ENCODE data around the gene LIPI.
"Not testable (repeated sequence)": the region's sequence is repeated elsewhere in the genome, so short reads cannot be mapped to it uniquely, and the experiment has no call there.

The LIPI gene

DNA sequence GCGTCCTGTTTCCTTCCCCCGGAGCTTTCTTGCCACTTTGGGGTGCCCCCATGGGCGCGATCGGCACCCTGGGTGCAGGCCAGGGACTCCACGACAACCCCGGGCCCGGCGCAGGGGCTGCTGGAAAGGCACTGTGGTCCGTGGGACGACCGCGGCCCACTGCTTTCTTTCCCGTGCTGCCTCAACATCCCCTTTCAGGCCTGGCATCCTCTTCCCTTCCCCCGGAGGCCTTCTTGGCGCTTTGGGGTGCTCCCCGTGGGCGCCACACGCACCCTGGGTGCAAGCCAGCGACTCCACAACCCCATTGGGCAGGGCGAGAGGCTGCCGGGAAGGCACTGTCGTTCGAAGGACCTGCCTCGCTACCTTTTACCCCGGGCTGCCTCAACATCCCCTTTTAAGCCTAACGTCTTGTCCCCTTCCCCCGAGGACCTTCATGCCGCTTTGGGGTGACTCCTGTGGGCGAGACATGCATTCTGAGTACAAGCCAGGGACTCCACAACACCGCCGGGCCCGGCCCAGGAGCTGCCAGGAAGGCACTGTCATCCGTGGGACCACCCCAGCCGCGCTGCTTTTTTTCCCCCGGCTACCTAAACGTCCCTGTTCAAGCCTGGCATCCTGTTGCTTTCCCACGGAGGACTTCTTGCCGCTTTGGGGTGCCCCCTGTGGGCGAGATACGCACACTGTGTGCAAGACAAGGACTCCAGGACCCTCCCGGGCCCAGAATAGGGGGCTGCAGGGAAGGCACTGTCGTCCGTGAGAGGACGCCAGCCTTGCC is 137.8 kb downstream of the LIPI start:
- DNase-seq, result no peak

DNA sequence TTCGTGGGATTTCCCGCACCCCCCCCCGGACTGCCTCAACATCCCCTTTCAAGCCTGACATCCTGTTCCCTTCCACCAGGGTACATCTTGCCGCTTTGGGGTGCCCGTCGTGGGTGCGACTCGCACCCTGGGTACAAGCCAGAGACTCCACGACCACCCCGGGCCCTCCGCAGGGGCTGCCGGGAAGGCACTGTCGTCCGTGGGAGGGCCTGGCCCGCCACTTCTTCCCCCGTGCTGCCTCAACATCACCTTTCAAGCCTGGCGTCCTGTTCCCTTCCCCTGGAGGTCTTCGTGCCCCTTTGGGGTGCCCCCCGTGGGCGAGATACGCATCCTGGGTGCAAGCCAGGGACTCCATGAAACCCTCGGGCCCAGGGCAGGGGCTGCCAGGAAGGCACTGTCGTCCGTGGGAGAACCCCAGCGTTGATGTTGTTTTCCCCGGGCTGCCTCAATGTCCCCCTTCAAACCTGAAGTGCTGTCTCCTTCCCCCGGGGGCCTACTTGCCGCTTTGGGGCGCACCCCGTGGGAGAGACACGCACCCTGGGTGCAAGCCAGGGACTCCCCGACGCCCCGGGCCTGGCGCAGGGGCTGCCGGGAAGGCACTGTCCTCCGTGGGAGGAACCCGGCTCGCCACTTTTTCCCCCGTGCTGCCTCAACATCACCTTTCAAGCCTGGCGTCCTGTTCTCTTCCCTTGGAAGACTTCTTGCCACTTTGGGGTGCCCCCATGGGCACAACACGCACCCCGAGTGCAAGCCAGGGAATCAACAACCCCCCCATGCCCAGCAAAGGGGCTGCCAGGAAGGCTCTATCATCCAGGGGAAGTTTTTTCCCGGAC is 138.6 kb downstream of the LIPI start:
- no peak for DNase-seq

GRCh38 chr21:14070968-14071367 is 139.8 kb downstream of the LIPI start:
- no peak for DNase-seq

DNA sequence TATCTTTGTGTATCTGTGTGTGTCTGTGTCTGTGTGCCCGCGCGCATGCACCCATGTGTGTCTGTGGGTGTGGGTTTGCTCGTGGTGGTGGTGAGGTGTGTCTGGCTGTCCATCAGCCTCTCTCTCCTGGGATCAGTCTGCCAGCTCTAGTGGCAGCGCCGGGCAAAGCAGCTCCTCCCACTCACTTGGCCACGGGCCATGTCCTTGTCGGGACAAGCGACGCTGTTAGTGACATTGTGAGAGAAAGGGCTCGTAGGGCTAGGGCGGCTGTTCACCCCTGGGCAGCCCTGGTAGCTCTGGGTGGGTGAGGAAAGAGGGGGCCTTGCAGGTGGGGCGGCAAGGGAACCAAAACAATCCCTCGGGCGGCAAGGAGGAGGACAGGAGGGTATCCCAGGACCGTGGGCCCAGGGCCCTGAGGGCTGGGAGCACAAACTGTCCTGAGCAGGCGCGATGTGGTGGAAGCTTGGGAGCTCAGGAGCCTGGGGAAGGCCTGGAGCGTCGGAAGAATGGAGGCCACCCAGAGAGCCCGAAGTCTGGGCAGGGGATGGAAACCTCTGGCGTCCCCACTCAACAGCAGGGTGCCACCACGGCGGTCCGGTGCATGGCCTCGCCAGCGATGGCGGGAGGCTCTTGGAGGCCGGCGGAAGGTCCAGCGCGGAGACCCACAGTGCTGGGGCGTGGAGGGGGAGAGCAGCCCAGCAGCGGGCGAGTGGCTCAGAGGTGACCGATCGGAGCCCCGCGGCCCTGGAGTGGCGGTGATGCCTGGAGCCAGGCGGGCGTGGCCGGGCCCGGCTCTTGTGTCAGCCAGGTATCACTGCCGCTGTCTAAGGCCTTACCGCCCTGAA is 140.5 kb downstream of the LIPI start:
- DNase-seq, result no peak

DNA sequence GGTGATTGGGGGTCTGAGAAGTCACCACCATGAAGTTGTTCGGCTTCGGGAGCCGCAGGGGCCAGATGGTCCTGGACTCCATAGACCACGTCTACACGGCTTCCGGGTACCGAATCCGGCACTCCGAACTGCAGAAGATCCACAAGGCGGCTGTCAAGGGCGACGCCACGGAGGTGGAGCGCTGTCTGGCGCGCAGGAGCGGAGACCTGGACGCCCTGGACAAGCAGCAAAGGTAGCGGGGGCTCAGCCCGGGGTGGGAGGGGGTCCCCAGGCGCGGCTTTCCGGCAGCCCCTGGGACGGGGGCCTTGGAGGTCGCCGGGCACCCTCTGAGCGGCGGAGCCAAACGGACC is 146.5 kb downstream of the LIPI start:
- no peak for DNase-seq

DNA sequence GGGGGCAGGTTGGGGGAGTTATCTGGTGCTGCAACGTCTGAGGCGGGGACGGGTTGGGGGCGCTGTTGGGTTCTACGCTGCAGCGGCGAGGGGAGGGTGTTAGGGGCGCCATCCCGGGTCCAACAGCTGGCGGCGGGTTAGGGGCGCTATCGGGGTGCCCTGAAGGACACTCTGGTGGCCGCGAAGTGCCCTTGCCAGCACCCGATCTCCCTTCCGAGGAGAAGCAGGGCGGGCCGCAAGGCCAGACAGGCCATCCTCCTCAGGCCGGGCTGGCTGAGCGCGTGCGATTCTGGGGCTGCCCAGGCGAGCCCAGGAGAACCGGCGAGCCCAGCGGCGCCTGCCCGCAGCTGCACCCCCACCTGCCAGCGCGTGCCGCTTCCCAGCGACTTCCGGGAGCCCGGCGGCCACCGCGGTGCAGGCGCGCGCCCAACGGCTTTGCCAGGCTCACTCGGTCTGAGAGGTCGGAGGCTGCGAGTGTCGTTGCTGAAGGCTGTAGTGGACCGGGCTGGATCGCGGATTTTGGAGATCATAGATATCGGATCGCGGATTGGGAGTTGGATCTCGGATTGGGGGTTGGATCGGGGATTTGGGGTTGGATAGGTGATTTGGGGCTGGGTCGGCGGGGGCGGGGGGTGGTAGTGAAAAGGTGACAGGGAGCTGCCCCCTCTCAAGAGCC is 147.0 kb downstream of the LIPI start:
- DNase-seq, result not testable (repeated sequence)

DNA sequence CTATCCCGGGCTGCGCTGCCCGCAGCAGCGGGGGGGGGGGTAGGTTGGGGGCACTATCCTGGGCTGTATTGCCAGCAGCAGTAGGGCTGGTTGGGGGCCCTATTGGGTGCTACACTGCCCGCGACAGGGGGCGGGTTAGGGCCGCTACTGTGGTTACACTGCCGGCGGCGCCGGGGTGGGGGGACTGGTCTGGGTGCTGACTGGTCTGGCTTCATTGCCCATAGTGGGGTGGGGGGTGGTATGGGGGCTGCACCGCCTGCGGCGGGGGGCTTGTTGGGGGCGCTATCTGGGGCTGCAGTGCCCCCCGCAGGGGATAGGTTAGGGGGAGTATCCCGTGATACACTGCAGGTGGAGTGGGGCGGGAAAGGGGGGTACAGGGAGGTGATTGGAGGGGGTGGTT is 148.1 kb downstream of the LIPI start:
- not testable (repeated sequence) for DNase-seq

- not testable (repeated sequence) for DNase-seq
Measured at GRCh38 chr21:14061820-14062219, 148.9 kb downstream of the LIPI start.

GRCh38 chr21:14058995-14059627 is 151.6 kb downstream of the LIPI start:
- DNase-seq, result not testable (repeated sequence)
